IPS-18a (cell line): Measurements from ENCODE around the gene CBX2.
"Not testable (repeated sequence)": the region's sequence is repeated elsewhere in the genome, so short reads cannot be mapped to it uniquely, and the experiment has no call there.

Source experiments
- H3K27ac ChIP-seq: one replicate; pipeline ENCODE4 v1.5.1; 2013; ENCODE audit warnings: low read length
- H3K27me3 ChIP-seq: one replicate; pipeline ENCODE4 v1.6.1; 2013; ENCODE audit warnings: mild to moderate bottlenecking, low read length; ENCODE audit not compliant: control insufficient read depth, insufficient read depth
- H3K36me3 ChIP-seq: one replicate; pipeline ENCODE4 v1.6.1; 2013; ENCODE audit warnings: low read depth, low read length; ENCODE audit not compliant: control insufficient read depth
- H3K4me1 ChIP-seq: one replicate; pipeline ENCODE4 v1.6.1; 2013; ENCODE audit warnings: low read depth, low read length; ENCODE audit not compliant: control insufficient read depth
- H3K4me3 ChIP-seq: one replicate; pipeline ENCODE4 v1.5.1; 2013; ENCODE audit warnings: low read length
- H3K9ac ChIP-seq: one replicate; pipeline ENCODE4 v1.6.1; 2013; ENCODE audit warnings: mild to moderate bottlenecking, low read length, moderate library complexity
- H3K9me3 ChIP-seq: one replicate; pipeline ENCODE4 v1.6.1; 2013; ENCODE audit warnings: low read depth, low read length; ENCODE audit not compliant: control insufficient read depth

Gene CBX2

GRCh38 chr17:79755591-79755990, 22.4 kb upstream of the CBX2 start:
- Histone ChIP-seq H3K9me3 (no peaks in the 10 kb centered on the region), H3K27ac (no peak overlapping the region), H3K9ac (no peak overlapping the region), H3K36me3 (no peaks in the 10 kb centered on the region), H3K27me3 (peaks cover 7% of the 10 kb centered on the region), H3K4me1 (no peaks in the 10 kb centered on the region), H3K4me3 (no peak overlapping the region)

GRCh38 chr17:79757140-79757745, 20.7 kb upstream of the CBX2 start:
- no peaks in the 10 kb centered on the region for H3K4me1 ChIP-seq
- no peak overlapping the region for H3K27ac ChIP-seq
- H3K9me3 ChIP-seq = no peaks in the 10 kb centered on the region
- H3K36me3 ChIP-seq = no peaks in the 10 kb centered on the region
- H3K4me3 ChIP-seq = no peak overlapping the region
- H3K27me3 ChIP-seq = no peaks in the 10 kb centered on the region
- H3K9ac ChIP-seq = no peak overlapping the region

- H3K4me1 ChIP-seq = no peaks in the 10 kb centered on the region
- no peak overlapping the region for H3K27ac ChIP-seq
- no peak overlapping the region for H3K4me3 ChIP-seq
- H3K9ac ChIP-seq = no peak overlapping the region
- H3K27me3 ChIP-seq = no peaks in the 10 kb centered on the region
- H3K36me3 ChIP-seq = no peaks in the 10 kb centered on the region
- H3K9me3 ChIP-seq = no peaks in the 10 kb centered on the region
These were observed 19.7 kb upstream of the CBX2 start for GRCh38 chr17:79758271-79758670.

GRCh38 chr17:79760197-79760906, 17.6 kb upstream of the CBX2 start:
- Histone ChIP-seq H3K36me3 (no peaks in the 10 kb centered on the region), H3K4me1 (no peaks in the 10 kb centered on the region), H3K9me3 (no peaks in the 10 kb centered on the region), H3K4me3 (no peak overlapping the region), H3K27ac (no peak overlapping the region), H3K9ac (no peak overlapping the region), H3K27me3 (no peaks in the 10 kb centered on the region)

GRCh38 chr17:79761894-79762589, 15.9 kb upstream of the CBX2 start:
- Histone ChIP-seq H3K27ac (no peak overlapping the region), H3K9me3 (no peaks in the 10 kb centered on the region), H3K27me3 (no peaks in the 10 kb centered on the region), H3K9ac (no peak overlapping the region), H3K4me3 (no peak overlapping the region), H3K4me1 (no peaks in the 10 kb centered on the region), H3K36me3 (no peaks in the 10 kb centered on the region)

GRCh38 chr17:79765708-79766107, 12.2 kb upstream of the CBX2 start:
- no peaks in the 10 kb centered on the region for H3K27me3 ChIP-seq
- H3K4me1 ChIP-seq = no peaks in the 10 kb centered on the region
- no peak overlapping the region for H3K9ac ChIP-seq
- H3K9me3 ChIP-seq = no peaks in the 10 kb centered on the region
- H3K36me3 ChIP-seq = no peaks in the 10 kb centered on the region
- H3K27ac ChIP-seq = no peak overlapping the region
- no peak overlapping the region for H3K4me3 ChIP-seq

GRCh38 chr17:79769570-79770506, 8.1 kb upstream of the CBX2 start:
- Histone ChIP-seq H3K9ac (no peak overlapping the region), H3K4me1 (no peaks in the 10 kb centered on the region), H3K9me3 (no peaks in the 10 kb centered on the region), H3K27ac (no peak overlapping the region), H3K27me3 (peaks cover 2% of the 10 kb centered on the region), H3K4me3 (no peak overlapping the region), H3K36me3 (no peaks in the 10 kb centered on the region)

GRCh38 chr17:79771276-79771675, 6.7 kb upstream of the CBX2 start:
- H3K9me3 ChIP-seq = no peaks in the 10 kb centered on the region
- no peak overlapping the region for H3K27ac ChIP-seq
- H3K9ac ChIP-seq = no peak overlapping the region
- H3K36me3 ChIP-seq = no peaks in the 10 kb centered on the region
- H3K27me3 ChIP-seq = peaks cover 16% of the 10 kb centered on the region
- peaks cover 4% of the 10 kb centered on the region for H3K4me1 ChIP-seq
- no peak overlapping the region for H3K4me3 ChIP-seq

GRCh38 chr17:79772726-79773125, 5.2 kb upstream of the CBX2 start:
- Histone ChIP-seq H3K27me3 (peaks cover 24% of the 10 kb centered on the region), H3K4me1 (peaks cover 12% of the 10 kb centered on the region)
- H3K36me3 ChIP-seq, H3K27ac ChIP-seq, H3K9me3 ChIP-seq, H3K4me3 ChIP-seq, H3K9ac ChIP-seq: not testable (repeated sequence)

GRCh38 chr17:79774561-79774975, 3.4 kb upstream of the CBX2 start:
- H3K9ac ChIP-seq = no peak overlapping the region
- H3K27ac ChIP-seq = no peak overlapping the region
- no peak overlapping the region for H3K4me3 ChIP-seq
- H3K4me1 ChIP-seq = peaks cover 15% of the 10 kb centered on the region
- no peaks in the 10 kb centered on the region for H3K9me3 ChIP-seq
- H3K27me3 ChIP-seq = peaks cover 24% of the 10 kb centered on the region
- H3K36me3 ChIP-seq = peaks cover 2% of the 10 kb centered on the region

- no peak overlapping the region for H3K9ac ChIP-seq
- no peak overlapping the region for H3K27ac ChIP-seq
- H3K9me3 ChIP-seq = no peaks in the 10 kb centered on the region
- H3K4me1 ChIP-seq = peaks cover 17% of the 10 kb centered on the region
- peaks cover 13% of the 10 kb centered on the region for H3K36me3 ChIP-seq
- peaks cover 24% of the 10 kb centered on the region for H3K27me3 ChIP-seq
- H3K4me3 ChIP-seq = no peak overlapping the region
These were observed 2.3 kb upstream of the CBX2 start for GRCh38 chr17:79775632-79776031.
